Measurements from ENCODE around the gene UNC93B1.

DNA sequence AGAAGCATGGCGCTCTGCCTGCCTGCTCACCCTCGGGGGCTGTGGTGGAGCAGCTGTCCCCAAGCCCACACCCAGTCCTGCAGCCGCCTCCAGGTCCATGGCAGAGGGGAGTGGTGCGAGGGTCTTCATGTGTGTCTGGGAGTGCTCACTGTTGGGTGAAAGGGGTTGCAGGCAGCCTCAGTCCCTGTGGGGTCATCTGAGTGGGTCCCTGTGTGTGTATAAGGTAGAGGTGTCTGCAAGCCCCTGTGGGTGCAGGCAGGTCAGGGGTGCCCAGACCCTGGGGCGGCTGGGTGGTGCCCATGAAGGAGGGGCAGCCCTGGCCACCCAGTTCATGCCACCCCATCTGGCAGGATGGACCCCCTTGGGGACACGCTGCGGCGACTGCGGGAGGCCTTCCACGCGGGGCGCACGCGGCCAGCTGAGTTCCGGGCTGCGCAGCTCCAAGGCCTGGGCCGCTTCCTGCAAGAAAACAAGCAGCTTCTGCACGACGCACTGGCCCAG lies 11.1 kb upstream of the UNC93B1 start:
- TF ChIP-seq, protein P1, sequence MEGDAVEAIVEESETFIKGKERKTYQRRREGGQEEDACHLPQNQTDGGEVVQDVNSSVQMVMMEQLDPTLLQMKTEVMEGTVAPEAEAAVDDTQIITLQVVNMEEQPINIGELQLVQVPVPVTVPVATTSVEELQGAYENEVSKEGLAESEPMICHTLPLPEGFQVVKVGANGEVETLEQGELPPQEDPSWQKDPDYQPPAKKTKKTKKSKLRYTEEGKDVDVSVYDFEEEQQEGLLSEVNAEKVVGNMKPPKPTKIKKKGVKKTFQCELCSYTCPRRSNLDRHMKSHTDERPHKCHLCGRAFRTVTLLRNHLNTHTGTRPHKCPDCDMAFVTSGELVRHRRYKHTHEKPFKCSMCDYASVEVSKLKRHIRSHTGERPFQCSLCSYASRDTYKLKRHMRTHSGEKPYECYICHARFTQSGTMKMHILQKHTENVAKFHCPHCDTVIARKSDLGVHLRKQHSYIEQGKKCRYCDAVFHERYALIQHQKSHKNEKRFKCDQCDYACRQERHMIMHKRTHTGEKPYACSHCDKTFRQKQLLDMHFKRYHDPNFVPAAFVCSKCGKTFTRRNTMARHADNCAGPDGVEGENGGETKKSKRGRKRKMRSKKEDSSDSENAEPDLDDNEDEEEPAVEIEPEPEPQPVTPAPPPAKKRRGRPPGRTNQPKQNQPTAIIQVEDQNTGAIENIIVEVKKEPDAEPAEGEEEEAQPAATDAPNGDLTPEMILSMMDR (IDR thresholded peaks at IDR 0.05; ENCODE audit: control extremely low read depth in 1 of 3, insufficient read depth in 1 of 3, low read depth in 1 of 3, low read length in 3 of 3), result no peak
- TF ChIP-seq SP1 (IDR thresholded peaks at IDR 0.05; ENCODE audit: low read depth, low read length) (no peak), EZH2 (IDR thresholded peaks at IDR 0.05; ENCODE audit: low read depth, low read length, severe bottlenecking) (no peak), POLR2A (IDR thresholded peaks at IDR 0.05; ENCODE audit: control extremely low read depth in 1 of 2, low read depth in 2 of 2, low read length in 2 of 2) (no peak), EP300 (IDR thresholded peaks at IDR 0.05; ENCODE audit: borderline replicate concordance in 1 of 2, low read depth in 2 of 2, low read length in 2 of 2) (no peak), HDAC6 (IDR thresholded peaks at IDR 0.05; ENCODE audit: low read depth, low read length) (no peak), HDAC2 (IDR thresholded peaks at IDR 0.05; ENCODE audit: borderline replicate concordance in 1 of 2, low read depth in 2 of 2, low read length in 2 of 2) (no peak), TAF1 (IDR thresholded peaks at IDR 0.05; ENCODE audit: low read depth, low read length) (no peak), NRF1 (IDR thresholded peaks at IDR 0.05; ENCODE audit: low read depth, low read length) (no peak), CBX8 (IDR thresholded peaks at IDR 0.05; ENCODE audit: borderline replicate concordance, low read depth, low read length) (no peak), TBP (IDR thresholded peaks at IDR 0.05; ENCODE audit: low read depth, low read length) (no peak), SP2 (IDR thresholded peaks at IDR 0.05; ENCODE audit: low read length) (no peak), SRF (IDR thresholded peaks at IDR 0.05; ENCODE audit: low read depth, low read length) (no peak)
- TF ChIP-seq, protein P2, sequence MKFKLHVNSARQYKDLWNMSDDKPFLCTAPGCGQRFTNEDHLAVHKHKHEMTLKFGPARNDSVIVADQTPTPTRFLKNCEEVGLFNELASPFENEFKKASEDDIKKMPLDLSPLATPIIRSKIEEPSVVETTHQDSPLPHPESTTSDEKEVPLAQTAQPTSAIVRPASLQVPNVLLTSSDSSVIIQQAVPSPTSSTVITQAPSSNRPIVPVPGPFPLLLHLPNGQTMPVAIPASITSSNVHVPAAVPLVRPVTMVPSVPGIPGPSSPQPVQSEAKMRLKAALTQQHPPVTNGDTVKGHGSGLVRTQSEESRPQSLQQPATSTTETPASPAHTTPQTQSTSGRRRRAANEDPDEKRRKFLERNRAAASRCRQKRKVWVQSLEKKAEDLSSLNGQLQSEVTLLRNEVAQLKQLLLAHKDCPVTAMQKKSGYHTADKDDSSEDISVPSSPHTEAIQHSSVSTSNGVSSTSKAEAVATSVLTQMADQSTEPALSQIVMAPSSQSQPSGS (IDR thresholded peaks at IDR 0.05; ENCODE audit: low read length), result no peak

Data from H1 (cell line).